Middle frontal gyrus (tissue), 1 donor: ENCODE data around the gene RTL1.

Experiments
- DNase-seq: peaks from one replicate; pipeline ENCODE4 v3.0.0-alpha.2; 2015; ENCODE audit warnings: low spot score; ENCODE audit errors: extremely low spot score

RTL1 gene

DNA sequence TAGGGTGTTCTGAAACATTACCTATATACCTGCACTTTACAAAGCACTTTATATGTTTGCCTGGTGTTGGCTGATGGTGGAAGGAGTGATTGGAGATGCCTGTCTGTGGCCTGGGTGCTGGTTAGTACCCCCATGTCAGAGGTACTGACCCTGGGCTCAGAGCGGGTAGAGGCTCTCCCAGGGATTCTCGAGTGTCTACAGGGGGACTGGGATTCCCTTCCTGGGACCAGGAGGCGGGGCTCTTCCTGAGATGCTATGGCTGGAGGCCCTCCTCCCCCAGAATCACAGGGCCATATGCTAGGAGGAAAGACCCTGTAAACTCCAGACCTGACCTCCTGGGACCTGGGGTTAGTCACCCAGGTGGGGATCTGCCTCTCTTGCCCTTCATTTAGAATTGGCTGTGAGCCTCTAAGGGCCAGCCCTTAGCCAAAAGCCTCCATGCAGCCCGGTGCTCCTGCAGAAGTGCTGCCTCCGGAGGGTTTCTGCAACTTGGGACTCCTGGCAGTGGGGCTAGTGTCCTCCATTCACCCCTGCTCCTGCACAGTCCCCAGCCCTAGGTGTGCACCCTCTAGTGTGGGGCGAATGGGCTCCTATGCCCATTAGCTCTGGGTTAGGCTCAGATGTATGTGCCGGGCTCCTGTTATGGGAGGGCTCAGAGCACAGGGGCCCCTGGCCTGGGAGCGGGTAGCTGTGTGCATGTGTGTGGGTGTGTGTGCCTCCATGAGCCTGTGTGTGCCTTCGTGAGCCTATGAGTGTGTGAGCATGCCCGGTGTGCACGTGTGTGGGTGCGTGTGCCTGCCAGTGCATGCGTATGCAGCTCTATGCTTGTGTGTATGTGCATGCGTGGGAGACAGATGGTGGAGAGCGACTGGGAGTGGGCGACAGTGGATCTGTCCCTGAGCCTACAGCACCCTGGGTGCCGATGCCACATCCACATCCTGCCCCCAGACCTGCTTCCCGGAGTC is 36.6 kb downstream of the RTL1 start:
- no peak for DNase-seq

GRCh38 chr14:100865682-100866591 is 37.6 kb downstream of the RTL1 start:
- DNase-seq = no peak

- DNase-seq = no peak
Measured at GRCh38 chr14:100864960-100865681, 38.4 kb downstream of the RTL1 start.

DNA sequence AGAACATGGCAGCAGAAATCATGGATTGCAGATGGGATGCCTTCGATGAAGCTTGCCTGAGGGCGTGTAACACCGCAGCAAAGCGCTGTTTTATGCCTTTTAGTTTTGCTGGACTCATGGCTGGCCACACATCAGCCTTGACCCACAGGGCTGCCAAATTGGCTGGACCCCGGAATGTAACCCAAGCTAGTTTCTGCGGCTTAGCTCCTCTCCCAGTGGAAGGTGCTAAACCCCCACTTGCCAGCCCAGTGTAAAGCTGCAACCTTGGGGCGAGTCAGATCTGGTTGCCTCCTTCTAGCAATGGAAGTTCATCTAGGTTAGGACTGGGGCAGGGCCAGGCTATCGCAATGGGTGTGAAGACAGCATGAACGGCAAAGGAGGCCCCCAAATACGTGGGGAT is 39.3 kb downstream of the RTL1 start:
- DNase-seq = no peak

DNA sequence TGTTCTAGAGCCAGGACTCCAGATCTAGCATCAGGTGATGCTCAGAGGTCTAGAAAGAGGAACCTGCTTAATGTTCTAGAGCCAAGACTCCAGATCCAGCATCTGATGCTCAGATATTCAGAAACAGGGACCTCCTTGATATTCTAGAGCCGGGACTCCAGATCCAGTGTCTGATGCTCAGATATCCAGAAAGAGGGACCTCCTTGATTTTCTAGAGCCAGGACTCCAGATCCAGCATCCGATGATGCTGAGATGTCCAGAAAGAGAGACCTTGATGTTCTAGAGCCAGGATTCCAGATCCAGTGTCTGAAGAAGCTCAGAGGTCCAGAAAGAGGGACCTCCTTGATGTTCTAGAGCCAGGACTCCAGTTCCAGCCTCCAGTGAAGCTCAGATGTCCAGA is 40.7 kb downstream of the RTL1 start:
- DNase-seq = no peak

DNA sequence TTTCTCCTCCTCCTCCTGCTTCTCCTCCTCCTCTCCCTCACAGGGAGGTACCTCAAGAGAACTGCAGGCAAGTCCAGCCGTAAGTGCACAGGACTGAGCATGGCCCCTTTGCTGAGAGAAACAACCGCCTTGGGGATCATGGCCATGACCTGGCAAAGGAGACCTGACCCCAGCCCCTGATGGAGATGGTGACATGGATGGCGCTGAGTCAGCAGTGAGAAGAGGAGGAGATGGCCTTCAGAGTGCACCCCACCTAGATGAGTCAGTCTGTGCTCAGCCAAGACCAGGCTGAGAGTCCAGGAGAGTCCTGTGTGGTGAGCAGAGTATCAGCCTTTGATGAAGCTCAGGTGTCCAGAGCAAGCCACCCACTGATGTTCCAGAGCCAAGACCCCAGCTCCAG is 41.2 kb downstream of the RTL1 start:
- DNase-seq = no peak

- DNase-seq = no peak
Measured at GRCh38 chr14:100861937-100862247, 41.6 kb downstream of the RTL1 start.

DNA sequence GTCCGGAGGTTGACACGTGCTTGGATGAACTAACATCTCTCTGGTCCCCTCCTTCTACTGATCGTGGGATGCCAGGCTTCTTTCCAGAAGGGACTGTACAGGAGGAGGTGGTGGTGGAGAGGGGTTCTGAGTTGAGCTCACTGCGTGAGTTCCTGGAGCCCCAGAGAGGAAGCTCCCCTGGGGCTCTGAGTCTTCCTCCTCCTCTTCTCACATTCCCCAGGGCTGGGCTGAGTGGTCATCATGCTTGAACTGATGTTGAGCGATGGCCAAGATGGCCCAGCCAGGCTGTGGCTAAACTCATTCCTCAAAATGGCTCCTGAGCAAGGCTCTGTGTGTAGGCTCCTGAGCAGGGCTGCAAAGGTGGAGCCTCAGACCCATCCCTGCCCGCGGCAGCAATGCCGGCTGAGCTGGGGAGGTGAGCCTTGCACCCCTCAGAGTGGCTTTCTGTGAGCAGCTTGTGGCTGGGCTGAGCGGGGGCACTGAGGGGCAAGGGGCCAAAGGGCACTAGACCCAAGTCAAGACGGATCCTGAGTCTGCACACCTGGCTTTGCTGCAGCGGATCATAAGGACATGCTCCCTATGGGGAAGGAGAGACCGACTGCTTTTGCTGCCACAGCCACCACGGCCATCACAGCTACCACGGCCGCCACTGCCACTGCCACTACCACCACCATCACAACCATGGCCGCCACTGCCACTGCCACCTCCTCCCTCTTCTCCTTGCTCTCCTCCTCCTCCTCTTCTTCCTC is 42.2 kb downstream of the RTL1 start:
- DNase-seq = no peak

DNA sequence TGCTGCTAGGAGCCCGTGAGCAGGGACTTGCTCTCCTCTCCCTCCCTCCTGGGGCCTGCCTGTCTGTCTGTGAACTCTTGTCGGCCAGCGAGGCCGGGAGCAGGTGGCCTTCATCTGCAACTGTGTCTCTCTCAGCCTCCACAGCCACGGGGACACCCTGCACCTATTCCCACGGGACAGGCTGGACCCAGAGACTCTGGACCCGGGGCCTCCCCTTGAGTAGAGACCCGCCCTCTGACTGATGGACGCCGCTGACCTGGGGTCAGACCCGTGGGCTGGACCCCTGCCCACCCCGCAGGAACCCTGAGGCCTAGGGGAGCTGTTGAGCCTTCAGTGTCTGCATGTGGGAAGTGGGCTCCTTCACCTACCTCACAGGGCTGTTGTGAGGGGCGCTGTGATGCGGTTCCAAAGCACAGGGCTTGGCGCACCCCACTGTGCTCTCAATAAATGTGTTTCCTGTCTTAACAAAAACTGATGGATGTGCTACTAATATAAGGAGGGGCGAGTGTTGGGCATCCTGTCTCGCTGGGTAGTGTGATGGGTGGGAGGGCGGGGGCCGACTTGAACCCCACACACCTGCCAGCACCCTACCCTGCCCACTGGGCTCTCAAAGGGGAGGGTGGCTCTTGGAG is 42.9 kb downstream of the RTL1 start:
- no peak for DNase-seq

GRCh38 chr14:100859781-100860180 is 43.7 kb downstream of the RTL1 start:
- DNase-seq = no peak

DNA sequence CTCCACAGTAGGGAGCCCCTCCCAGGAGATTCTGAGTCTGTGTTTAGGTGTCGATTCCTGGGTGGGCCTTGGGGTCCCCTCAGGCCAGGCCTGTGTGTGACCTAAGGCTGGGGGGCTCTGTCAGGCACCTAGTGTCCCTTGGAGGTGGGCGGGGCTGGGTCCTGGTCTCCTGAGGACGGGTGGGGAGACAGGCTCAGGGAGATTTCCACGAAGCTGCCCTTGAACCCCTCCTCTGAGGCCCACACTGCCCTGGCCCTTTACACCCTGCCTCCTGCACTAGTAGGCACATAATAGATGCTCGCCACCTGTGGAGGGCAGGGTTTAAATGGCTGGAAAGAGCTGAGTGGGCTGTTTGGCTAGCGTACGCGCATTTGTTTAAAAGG is 44.7 kb downstream of the RTL1 start:
- DNase-seq = no peak

- no peak for DNase-seq
Measured at GRCh38 chr14:100857923-100858837, 45.3 kb downstream of the RTL1 start.

DNA sequence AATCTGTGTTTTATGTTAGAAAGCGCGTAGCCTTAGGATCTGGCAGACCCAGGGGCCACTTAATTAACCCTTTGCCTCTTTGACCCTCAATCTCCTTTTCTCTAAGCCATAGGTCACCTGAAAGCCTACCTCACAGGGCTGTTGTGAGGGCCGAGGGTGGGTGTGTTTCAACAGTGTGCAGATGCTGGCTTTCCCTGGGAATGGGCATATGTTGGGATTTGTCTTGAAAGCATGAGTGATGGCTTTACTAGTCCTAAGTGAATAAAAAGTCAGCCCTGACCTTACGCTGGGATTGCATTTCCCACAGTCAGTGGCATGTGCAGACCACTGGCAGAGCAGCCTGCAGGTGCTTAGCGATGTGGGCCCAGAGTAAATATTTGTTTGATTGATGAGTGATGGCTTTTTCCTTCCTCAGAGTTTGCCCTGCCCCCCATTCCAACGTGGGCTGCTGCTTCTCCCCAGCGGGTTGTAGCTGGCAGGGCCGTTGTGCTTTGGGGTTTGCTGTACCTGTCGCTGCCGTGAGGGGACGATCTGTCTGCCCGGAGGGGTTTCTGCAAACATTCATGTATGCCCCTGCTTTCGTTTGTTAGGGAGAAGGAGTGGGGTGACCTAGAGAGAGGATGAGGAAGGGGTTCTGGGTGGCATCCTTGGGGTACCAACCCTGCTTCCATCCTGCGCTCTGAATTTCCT is 46.1 kb downstream of the RTL1 start:
- DNase-seq = no peak

GRCh38 chr14:100856056-100856950 is 47.2 kb downstream of the RTL1 start:
- no peak for DNase-seq

DNA sequence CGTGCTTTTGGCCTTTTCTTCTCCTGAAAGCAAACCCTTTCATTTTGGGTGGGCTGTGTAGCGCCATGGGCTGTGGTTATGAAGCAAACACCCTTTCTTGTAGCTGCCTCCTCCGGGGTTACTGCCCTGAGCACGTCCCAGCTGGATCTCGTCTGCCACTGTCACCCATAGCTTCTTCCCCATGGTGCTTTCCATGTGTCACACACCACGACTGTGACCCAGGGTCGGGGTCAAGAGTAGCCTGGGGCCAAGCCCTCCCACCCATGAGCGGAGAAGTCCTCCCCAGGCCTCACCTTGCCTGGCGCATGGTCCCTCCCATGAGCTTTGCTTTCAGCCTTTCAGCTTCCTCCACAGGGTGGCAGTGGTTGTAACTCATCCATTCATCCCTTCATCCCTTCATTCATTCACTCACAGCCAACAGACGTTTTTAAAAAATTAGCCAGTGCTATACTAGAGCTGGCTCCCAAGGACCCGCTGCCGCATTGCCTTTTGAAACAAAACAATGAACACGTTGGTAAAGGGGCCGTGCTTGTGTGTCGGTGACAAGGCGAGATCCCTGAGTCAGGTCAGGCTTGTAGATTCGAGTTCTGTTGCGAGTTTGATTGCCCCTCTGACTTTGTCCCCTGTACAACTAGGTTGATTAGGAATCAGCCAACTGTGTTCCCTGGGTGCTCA is 48.1 kb downstream of the RTL1 start:
- no peak for DNase-seq

- DNase-seq = no peak
Measured at GRCh38 chr14:100854435-100854834, 49.1 kb downstream of the RTL1 start.

- DNase-seq = no peak
Measured at GRCh38 chr14:100851946-100852620, 51.4 kb downstream of the RTL1 start.
